SK-N-SH treated with all-trans-retinoic acid at 6 μM for 48 hours (cell line): ENCODE results near the gene TTC32.

ENCODE experiments used
- ATAC-seq: fragments of 200-7000 bp; cut with Tn5 transposase; 3 replicates; pipeline ENCODE4 v1.9.1; 2020; ENCODE audit warnings: mild to moderate bottlenecking, moderate library complexity
- ARNTL ChIP-seq: fragments of 450-650 bp; formaldehyde crosslinking; IDR thresholded peaks from 2 replicates; pipeline ENCODE4 v1.5.0; 2020; ENCODE audit warnings: low read depth, mild to moderate bottlenecking, moderate library complexity, borderline replicate concordance
- BACH2 ChIP-seq: fragments of 250-450 bp; sonication (Bioruptor Pico); IDR thresholded peaks from 2 replicates; pipeline ENCODE4 v1.9.0; 2021; ENCODE audit warnings: mild to moderate bottlenecking, borderline replicate concordance
- CSDC2 ChIP-seq: fragments of 250-450 bp; sonication (Bioruptor Pico); IDR thresholded peaks from 2 replicates; pipeline ENCODE4 v1.5.0; 2020; ENCODE audit warnings: mild to moderate bottlenecking, moderate library complexity
- ESRRG ChIP-seq: fragments of 250-450 bp; sonication (Bioruptor Pico); IDR thresholded peaks from 2 replicates; pipeline ENCODE4 v1.6.1; 2021; ENCODE audit warnings: mild to moderate bottlenecking
- GLIS3 ChIP-seq: fragments of 250-450 bp; sonication (Bioruptor Pico); IDR thresholded peaks from 2 replicates; pipeline ENCODE4 v1.5.0; 2020; ENCODE audit warnings: mild to moderate bottlenecking, moderate library complexity
- ISL1 ChIP-seq: fragments of 250-450 bp; sonication (Bioruptor Pico); IDR thresholded peaks from 2 replicates; pipeline ENCODE4 v2.1.2; 2022; ENCODE audit warnings: mild to moderate bottlenecking, moderate library complexity
- OSR1 ChIP-seq: fragments of 250-450 bp; sonication (Bioruptor Pico); IDR thresholded peaks from 2 replicates; pipeline ENCODE4 v1.8.0; 2022; ENCODE audit warnings: moderate library complexity, mild to moderate bottlenecking, inconsistent platforms
- PPARA ChIP-seq: fragments of 250-450 bp; sonication (Bioruptor Pico); IDR thresholded peaks from 2 replicates; pipeline ENCODE4 v1.5.0; 2020; ENCODE audit warnings: mild to moderate bottlenecking, borderline replicate concordance
- RARB ChIP-seq: fragments of 250-450 bp; sonication (Bioruptor Pico); IDR thresholded peaks from 2 replicates; pipeline ENCODE4 v1.8.0; 2021; ENCODE audit warnings: mild to moderate bottlenecking, moderate library complexity
- TCF4 ChIP-seq: fragments of 250-450 bp; sonication (Bioruptor Pico); IDR thresholded peaks from 2 replicates; pipeline ENCODE4 v1.8.0; 2021; ENCODE audit warnings: mild to moderate bottlenecking, moderate library complexity, borderline replicate concordance
- TOX ChIP-seq: fragments of 250-450 bp; sonication (Bioruptor Pico); IDR thresholded peaks from 2 replicates; pipeline ENCODE4 v1.8.0; 2021; ENCODE audit warnings: mild to moderate bottlenecking, moderate library complexity, borderline replicate concordance
- ZC3H10 ChIP-seq: fragments of 250-450 bp; sonication (Bioruptor Pico); IDR thresholded peaks from 2 replicates; pipeline ENCODE4 v1.5.1; 2021; ENCODE audit warnings: mild to moderate bottlenecking, moderate library complexity
- ZFP3 ChIP-seq: fragments of 250-450 bp; sonication (Bioruptor Pico); IDR thresholded peaks from 2 replicates; pipeline ENCODE4 v1.5.0; 2020; ENCODE audit warnings: mild to moderate bottlenecking, moderate library complexity
- ZFP30 ChIP-seq: fragments of 450-650 bp; formaldehyde crosslinking; IDR thresholded peaks from 2 replicates; pipeline ENCODE4 v1.5.0; 2022; ENCODE audit warnings: mild to moderate bottlenecking, moderate library complexity
- ZNF565 ChIP-seq: fragments of 450-650 bp; formaldehyde crosslinking; conservative IDR thresholded peaks from 2 replicates; pipeline ENCODE4 v1.5.0; 2020; ENCODE audit warnings: low read depth, mild to moderate bottlenecking, moderate library complexity
- ZNF8 ChIP-seq: fragments of 450-650 bp; formaldehyde crosslinking; IDR thresholded peaks from 2 replicates; pipeline ENCODE4 v1.5.0; 2020; ENCODE audit warnings: mild to moderate bottlenecking, moderate library complexity
- TF ChIP-seq, protein P1 (sequence below): fragments of 250-450 bp; sonication (Bioruptor Pico); IDR thresholded peaks from 2 replicates; pipeline ENCODE4 v1.8.0; 2021; ENCODE audit warnings: low read depth, mild to moderate bottlenecking, moderate library complexity, borderline replicate concordance
- TF ChIP-seq, protein P2 (sequence below): fragments of 250-450 bp; sonication (Bioruptor Pico); IDR thresholded peaks from 2 replicates; pipeline ENCODE4 v1.5.1; 2021; ENCODE audit warnings: mild to moderate bottlenecking, moderate library complexity
- TF ChIP-seq, protein P3 (sequence below): fragments of 250-450 bp; sonication (Bioruptor Pico); IDR thresholded peaks from 2 replicates; pipeline ENCODE4 v1.8.0; 2020; ENCODE audit warnings: mild to moderate bottlenecking, moderate library complexity, borderline replicate concordance
- TF ChIP-seq, protein P4 (sequence below): fragments of 250-450 bp; sonication (Bioruptor Pico); IDR thresholded peaks from 2 replicates; pipeline ENCODE4 v1.5.0; 2020; ENCODE audit warnings: mild to moderate bottlenecking, moderate library complexity
- TF ChIP-seq, protein P5 (sequence below): fragments of 250-450 bp; sonication (Bioruptor Pico); IDR thresholded peaks from 2 replicates; pipeline ENCODE4 v1.5.1; 2020; ENCODE audit warnings: low read depth, mild to moderate bottlenecking, moderate library complexity

The TTC32 gene

DNA sequence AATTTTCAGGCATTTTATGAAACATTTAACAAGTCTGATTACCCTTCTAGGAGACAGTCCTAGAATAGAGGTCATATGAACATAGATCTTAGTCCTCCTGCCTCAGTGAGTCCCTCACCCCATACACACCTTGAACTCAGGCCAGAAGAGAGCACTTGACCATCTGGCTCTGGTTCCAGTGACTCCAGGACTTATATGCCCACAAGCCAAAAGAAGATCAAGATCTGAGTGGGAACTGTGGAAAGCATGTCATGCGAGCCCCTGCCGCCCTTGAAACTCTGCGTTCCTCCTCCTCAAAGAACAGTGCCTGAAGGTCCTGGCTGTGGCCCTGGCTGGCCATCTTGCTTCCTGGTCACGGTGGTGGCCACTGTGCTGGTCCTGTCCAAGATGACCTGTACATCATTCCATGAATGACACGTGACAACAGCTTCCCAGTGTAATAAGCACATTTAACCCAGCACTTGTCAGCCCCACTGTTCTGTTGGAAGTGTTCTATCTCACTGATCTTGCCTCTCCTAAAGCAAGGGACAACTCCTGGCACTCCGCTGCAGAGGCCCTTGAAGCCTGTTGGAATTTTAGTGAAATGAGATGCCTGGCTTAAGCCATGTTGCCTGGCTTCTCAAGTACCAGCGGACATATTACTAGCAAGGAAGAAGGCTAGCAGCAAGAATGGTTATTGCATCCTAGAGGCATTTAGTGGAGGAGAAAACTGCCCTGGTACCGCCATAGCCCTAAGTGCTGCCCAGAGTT lies 17.6 kb downstream of the TTC32 start:
- no peak for TF ChIP-seq ZFP3 (CRISPR knock-in tag)
- TF ChIP-seq PPARA (CRISPR knock-in tag): no peak
- no peak for TF ChIP-seq GLIS3 (CRISPR knock-in tag)
- TF ChIP-seq ARNTL (CRISPR knock-in tag): no peak
- TF ChIP-seq, protein P1, sequence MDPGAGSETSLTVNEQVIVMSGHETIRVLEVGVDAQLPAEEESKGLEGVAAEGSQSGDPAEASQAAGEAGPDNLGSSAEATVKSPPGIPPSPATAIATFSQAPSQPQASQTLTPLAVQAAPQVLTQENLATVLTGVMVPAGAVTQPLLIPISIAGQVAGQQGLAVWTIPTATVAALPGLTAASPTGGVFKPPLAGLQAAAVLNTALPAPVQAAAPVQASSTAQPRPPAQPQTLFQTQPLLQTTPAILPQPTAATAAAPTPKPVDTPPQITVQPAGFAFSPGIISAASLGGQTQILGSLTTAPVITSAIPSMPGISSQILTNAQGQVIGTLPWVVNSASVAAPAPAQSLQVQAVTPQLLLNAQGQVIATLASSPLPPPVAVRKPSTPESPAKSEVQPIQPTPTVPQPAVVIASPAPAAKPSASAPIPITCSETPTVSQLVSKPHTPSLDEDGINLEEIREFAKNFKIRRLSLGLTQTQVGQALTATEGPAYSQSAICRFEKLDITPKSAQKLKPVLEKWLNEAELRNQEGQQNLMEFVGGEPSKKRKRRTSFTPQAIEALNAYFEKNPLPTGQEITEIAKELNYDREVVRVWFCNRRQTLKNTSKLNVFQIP: no peak
- TF ChIP-seq, protein P2, sequence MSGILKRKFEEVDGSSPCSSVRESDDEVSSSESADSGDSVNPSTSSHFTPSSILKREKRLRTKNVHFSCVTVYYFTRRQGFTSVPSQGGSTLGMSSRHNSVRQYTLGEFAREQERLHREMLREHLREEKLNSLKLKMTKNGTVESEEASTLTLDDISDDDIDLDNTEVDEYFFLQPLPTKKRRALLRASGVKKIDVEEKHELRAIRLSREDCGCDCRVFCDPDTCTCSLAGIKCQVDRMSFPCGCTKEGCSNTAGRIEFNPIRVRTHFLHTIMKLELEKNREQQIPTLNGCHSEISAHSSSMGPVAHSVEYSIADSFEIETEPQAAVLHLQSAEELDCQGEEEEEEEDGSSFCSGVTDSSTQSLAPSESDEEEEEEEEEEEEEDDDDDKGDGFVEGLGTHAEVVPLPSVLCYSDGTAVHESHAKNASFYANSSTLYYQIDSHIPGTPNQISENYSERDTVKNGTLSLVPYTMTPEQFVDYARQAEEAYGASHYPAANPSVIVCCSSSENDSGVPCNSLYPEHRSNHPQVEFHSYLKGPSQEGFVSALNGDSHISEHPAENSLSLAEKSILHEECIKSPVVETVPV (CRISPR knock-in tag): no peak
- TF ChIP-seq TOX: no peak
- TF ChIP-seq ZC3H10: no peak
- no peak for TF ChIP-seq OSR1
- no peak for TF ChIP-seq ESRRG (CRISPR knock-in tag)
- no peak for TF ChIP-seq TCF4 (CRISPR knock-in tag)
- TF ChIP-seq ZFP30 (CRISPR knock-in tag): no peak
- ATAC-seq: no peak

DNA sequence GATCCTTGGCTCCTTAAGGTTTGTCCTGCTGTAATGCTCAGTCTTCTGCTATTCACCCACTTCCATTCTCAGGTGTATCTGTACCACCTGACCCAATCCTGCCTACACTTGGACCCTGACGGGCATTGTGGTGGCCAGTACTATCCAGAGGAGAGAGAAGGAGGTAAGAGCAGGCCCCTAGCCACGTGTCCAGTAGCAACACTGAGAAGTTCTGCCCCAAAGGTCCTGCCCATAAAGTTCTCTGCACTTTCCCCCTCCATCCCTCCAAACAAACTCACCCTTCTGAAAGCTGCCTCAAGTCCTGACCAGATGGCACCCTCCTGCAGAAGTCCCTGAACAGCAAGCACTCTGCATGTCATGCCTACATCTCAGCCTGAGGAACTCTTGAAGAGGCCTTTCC lies 18.3 kb downstream of the TTC32 start:
- ATAC-seq: no peak

DNA sequence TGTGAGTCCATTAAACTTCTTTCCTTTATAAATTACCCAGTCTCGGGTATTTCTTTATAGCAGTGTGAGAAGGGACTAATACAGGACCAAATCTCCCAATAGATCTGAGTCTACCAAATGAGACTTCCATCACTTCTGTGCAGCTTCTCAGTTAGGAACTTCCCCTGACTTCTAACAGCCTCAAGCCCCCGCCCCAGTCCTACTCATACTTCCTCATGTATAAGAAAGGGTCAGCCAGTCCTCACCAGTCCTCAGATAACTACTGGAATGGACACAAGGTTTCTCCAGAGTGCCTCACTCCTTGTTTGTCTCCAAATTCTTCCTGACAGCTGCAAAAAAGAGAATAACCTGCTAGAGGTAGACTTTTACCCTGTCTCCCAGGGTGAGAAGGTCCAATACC lies 19.5 kb downstream of the TTC32 start:
- no peak for TF ChIP-seq ARNTL (CRISPR knock-in tag)
- no peak for TF ChIP-seq ZFP3 (CRISPR knock-in tag)
- TF ChIP-seq ZNF8 (CRISPR knock-in tag): no peak
- TF ChIP-seq OSR1: no peak
- TF ChIP-seq CSDC2 (CRISPR knock-in tag): no peak
- TF ChIP-seq, protein P3, sequence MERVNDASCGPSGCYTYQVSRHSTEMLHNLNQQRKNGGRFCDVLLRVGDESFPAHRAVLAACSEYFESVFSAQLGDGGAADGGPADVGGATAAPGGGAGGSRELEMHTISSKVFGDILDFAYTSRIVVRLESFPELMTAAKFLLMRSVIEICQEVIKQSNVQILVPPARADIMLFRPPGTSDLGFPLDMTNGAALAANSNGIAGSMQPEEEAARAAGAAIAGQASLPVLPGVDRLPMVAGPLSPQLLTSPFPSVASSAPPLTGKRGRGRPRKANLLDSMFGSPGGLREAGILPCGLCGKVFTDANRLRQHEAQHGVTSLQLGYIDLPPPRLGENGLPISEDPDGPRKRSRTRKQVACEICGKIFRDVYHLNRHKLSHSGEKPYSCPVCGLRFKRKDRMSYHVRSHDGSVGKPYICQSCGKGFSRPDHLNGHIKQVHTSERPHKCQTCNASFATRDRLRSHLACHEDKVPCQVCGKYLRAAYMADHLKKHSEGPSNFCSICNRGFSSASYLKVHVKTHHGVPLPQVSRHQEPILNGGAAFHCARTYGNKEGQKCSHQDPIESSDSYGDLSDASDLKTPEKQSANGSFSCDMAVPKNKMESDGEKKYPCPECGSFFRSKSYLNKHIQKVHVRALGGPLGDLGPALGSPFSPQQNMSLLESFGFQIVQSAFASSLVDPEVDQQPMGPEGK (CRISPR knock-in tag): no peak
- no peak for ATAC-seq

More for the DNA sequence above, 18.3 kb downstream of the TTC32 start:
- TF ChIP-seq TCF4 (CRISPR knock-in tag): no peak
- no peak for TF ChIP-seq ZNF565 (CRISPR knock-in tag)
- TF ChIP-seq BACH2 (CRISPR knock-in tag): no peak
- TF ChIP-seq RARB: no peak
- TF ChIP-seq, protein P4, sequence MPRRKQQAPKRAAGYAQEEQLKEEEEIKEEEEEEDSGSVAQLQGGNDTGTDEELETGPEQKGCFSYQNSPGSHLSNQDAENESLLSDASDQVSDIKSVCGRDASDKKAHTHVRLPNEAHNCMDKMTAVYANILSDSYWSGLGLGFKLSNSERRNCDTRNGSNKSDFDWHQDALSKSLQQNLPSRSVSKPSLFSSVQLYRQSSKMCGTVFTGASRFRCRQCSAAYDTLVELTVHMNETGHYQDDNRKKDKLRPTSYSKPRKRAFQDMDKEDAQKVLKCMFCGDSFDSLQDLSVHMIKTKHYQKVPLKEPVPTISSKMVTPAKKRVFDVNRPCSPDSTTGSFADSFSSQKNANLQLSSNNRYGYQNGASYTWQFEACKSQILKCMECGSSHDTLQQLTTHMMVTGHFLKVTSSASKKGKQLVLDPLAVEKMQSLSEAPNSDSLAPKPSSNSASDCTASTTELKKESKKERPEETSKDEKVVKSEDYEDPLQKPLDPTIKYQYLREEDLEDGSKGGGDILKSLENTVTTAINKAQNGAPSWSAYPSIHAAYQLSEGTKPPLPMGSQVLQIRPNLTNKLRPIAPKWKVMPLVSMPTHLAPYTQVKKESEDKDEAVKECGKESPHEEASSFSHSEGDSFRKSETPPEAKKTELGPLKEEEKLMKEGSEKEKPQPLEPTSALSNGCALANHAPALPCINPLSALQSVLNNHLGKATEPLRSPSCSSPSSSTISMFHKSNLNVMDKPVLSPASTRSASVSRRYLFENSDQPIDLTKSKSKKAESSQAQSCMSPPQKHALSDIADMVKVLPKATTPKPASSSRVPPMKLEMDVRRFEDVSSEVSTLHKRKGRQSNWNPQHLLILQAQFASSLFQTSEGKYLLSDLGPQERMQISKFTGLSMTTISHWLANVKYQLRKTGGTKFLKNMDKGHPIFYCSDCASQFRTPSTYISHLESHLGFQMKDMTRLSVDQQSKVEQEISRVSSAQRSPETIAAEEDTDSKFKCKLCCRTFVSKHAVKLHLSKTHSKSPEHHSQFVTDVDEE (CRISPR knock-in tag): no peak
- TF ChIP-seq ZFP30 (CRISPR knock-in tag): no peak
- no peak for TF ChIP-seq ESRRG (CRISPR knock-in tag)
- no peak for TF ChIP-seq CSDC2 (CRISPR knock-in tag)

DNA sequence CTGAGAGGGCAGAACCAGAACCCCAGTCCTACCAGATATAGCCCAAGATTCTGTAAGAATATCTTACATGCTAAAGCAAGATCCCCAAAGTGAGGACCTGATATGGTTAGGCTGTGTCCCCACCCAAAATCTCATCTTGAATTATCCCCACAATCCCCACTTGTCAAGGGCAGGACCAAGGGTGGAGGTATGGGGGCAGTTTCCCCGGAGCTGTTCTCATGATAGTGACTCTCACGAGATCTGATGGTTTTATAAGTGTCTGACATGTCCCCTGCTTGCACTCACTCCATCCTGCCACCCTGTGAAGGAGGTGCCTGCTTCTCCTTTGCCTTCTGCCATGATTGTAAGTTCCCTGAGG lies 19.9 kb downstream of the TTC32 start:
- no peak for TF ChIP-seq OSR1
- TF ChIP-seq, protein P2 (CRISPR knock-in tag): no peak
- no peak for TF ChIP-seq GLIS3 (CRISPR knock-in tag)
- TF ChIP-seq, protein P5, sequence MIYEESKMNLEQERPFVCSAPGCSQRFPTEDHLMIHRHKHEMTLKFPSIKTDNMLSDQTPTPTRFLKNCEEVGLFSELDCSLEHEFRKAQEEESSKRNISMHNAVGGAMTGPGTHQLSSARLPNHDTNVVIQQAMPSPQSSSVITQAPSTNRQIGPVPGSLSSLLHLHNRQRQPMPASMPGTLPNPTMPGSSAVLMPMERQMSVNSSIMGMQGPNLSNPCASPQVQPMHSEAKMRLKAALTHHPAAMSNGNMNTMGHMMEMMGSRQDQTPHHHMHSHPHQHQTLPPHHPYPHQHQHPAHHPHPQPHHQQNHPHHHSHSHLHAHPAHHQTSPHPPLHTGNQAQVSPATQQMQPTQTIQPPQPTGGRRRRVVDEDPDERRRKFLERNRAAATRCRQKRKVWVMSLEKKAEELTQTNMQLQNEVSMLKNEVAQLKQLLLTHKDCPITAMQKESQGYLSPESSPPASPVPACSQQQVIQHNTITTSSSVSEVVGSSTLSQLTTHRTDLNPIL: no peak
- no peak for TF ChIP-seq ISL1 (CRISPR knock-in tag)
- TF ChIP-seq ESRRG (CRISPR knock-in tag): no peak
- no peak for TF ChIP-seq TCF4 (CRISPR knock-in tag)

More for the DNA sequence above, 19.9 kb downstream of the TTC32 start:
- no peak for ATAC-seq
